NOMO-1 treated with dmso at 0.1 percent for 144 hours (cell line): ENCODE results near the gene EPB42.

Experiments
- DNase-seq: peaks from one replicate; lab custom pipeline; 2025; ENCODE audit not compliant: unreplicated experiment; lab: John Stamatoyannopoulos, UW

The EPB42 gene

GRCh38 chr15:43220991-43221403 lies at the start of gene EPB42:
EPB42 (minus strand) TSS chr15:43221018; CDS start chr15:43220825, 193 bp downstream.
- DNase-seq, result no peak

GRCh38 chr15:43270113-43270665 lies 49.4 kb upstream of the EPB42 start:
- DNase-seq, result no peak

- peak; percentile 39 for DNase-seq
These were observed 47.6 kb upstream of the EPB42 start for GRCh38 chr15:43268111-43269105.

DNA sequence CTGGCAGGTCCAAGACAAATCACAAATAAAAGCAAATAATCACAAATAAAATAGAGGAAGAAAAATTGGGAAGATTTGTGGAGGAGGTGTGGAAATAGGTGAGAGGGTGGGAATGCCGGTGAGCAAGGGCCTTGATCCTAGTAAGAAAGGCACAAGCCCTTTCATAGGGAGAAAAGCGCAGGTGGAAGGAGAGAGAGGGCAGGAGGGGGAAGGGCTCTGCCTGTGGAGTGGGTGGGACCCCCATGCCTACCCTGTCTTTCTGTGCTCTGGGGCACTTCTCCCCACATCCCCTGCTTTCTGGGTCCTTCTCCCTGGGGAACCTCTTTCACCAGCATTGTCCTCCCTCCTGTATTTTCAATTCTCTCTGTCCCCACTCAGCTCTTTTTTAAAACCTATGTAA lies 46.6 kb upstream of the EPB42 start:
- DNase-seq, result no peak

- DNase-seq, result no peak
These were observed 46.0 kb upstream of the EPB42 start, which contains the start of gene TGM5 for GRCh38 chr15:43266834-43267233. TGM5 (minus strand) TSS chr15:43266928; CDS start chr15:43266849, 79 bp downstream.

DNA sequence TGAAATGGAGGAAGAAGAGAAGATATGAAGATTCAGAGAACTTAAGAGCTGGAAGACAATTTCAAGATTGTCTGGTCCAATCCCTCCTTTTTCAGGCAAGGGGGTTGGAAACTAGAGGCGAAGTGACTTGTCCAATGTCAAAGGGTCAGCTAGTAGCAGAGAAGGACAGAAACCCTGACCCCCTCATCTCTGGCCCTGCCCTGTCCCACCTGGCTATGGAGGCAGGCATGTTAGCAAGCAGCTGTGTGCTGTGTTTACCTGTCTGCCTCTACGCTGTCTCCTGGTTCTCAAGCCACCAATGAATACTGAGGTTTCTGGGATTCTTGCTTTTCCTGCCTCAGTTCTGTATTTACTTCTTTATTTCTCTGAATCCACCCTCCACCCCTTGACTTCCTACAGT lies 45.6 kb upstream of the EPB42 start:
- no peak for DNase-seq

GRCh38 chr15:43260011-43260615 lies 39.3 kb upstream of the EPB42 start:
- no peak for DNase-seq

DNA sequence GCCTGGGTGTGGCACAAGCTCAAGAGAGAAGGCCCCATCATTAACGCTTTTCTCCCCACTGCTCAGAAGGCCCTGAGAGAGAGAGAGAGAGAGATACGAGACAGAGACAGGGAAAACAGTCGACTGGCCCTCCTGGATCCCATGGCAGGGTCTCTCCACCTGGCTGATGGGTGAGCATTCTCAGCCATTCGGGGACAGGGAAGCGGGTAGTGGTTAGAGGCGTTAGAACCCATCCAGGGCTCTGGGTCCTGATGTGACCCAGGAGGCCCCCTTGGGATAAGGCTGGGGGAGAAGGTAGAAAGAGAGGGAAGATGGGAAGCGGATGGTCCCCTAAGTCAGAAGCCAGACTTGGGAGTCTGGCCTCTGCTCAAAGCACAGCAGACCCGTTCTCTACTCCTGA lies 38.0 kb upstream of the EPB42 start:
- DNase-seq, result no peak

DNA sequence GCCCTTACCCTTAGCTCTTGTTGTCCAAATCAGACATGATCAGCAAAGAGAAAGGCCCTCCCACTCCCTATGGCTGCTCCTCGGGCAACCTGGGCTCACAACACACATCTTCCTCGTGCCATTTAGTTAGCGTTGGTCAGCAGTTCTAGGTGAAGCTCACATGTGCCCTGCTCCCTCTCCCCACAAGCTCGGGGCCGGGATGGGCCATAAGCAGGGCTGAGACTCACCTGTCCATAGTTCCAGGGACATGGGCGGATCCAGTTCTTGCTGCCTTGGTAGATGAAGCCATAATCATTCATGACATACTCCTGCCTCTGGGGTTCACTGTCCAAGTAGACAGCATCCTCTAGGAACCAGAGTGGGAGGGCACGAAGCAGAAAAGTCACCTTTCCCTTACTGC lies 35.5 kb upstream of the EPB42 start:
- no peak for DNase-seq

DNA sequence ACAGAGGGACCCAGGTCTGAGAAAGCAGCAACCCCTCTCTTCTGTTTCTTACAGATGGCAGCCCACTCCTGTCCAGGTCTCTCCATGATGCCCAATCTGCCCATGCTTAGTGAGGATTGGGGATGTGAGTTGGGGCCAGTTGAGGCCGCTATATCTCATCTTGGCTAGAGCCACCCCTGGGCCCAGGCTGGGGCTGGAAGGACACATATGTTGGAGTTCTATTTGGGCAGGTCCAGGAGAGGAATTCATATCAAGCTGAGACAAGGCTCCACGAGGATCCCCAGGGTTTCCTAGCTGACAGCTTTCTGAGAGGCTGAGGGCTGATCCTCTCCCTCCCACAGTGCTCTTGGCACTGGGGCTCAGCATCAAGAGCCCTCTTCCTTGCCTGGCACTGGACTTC lies 34.6 kb upstream of the EPB42 start:
- DNase-seq, result no peak

DNA sequence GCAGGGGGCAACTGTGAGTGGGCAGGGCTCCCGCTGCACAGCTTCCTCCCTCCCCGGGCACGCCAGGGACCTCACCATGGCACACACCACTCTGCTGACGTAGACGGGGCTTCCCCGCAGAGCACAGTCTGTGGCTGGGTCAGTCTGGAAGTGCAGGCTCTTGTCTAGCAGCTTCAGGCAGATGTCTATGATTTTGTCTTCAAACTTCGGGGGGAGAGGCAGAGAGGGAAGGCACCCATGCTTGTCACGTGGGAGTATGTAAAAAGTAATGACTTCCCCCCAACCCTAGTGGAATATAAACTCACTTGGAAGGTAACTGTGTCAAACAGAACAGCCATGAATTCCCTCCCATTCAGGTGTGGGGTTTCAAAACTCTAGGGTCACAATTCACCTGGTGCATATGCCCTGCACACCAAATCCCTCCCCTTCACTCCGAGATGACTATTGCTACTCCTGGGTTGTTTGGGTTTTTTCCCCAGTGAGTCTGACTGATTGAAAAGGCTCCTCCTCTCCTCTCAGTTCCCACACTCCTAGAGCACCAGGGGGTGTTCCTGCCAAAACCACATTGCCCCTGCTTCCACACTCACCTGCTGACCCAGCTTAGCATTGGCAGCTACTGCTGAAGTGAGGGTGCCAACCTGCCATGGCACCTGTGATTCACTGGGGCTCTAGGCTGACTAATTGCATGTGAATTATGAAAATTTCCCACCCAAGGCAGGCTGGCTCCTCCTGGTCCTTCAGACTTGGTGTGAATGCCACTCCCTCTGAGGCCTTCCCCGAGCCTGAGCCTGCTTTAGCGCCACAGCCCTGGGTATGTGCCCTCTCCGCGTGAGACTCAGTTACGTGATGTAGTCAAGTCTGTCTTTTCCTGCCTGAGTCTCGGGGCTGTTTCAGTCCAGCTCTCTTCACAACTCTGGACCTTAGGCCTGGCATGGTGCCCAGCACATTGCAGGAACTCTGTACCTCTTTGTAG lies 32.9 kb upstream of the EPB42 start:
- DNase-seq, result no peak

- no peak for DNase-seq
These were observed 31.0 kb upstream of the EPB42 start for GRCh38 chr15:43251871-43252250.

DNA sequence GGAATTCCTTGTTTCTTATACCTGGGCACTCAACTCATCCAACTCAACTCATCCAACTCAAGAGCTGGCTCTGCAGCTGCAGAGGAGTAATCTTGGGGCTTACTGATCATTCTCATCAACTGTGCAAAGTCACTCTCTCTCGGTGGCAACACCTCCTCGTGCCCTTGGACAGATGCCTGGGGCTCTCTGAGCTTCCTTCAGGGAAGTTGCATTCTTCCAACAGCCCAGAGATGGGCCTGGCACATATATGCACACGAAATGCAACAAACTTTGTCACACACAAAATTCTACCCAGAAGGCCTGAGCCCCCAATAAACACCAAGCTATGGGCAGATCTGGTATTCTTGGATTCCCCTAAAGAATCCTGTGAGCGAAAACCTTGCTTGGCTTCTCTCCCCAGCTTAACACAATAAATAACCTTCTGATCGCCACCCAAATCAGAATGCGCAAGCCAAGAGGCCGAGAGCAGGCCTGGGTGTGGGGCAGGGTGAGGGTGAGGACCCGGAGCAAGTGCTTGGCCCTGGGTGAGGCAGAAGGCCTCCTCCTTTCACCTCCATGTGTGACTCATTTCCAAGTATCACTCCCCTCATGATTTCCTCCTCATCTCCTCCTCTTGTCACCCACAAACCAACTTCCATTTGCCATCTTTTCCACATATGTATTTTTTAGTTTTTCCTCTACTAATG lies 30.5 kb upstream of the EPB42 start:
- DNase-seq, result no peak

- DNase-seq, result no peak
These were observed 30.0 kb upstream of the EPB42 start for GRCh38 chr15:43250785-43251184.

GRCh38 chr15:43249699-43250203 lies 28.9 kb upstream of the EPB42 start:
- peak; percentile 96 for DNase-seq

DNA sequence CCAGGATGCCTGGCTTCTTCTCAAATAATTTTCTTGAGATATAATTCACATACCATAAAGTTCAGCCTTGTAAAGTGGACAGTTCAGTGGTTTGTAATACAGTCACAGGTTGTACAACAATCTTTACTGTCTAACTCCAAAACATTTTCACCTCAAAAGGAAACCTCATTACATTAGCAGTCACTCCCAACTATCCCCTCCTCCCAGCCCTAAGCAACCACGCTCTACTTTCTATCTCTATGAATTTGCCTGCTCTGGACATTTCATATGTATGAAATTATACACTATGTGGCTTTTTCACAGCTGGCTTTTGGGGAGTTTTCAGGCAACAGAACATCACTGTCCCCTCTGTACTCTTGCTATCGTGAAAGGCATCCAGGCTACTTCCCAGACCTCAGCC lies 28.4 kb upstream of the EPB42 start:
- DNase-seq, result no peak

- peak; percentile 31 for DNase-seq
These were observed 25.5 kb upstream of the EPB42 start for GRCh38 chr15:43246261-43246774.

DNA sequence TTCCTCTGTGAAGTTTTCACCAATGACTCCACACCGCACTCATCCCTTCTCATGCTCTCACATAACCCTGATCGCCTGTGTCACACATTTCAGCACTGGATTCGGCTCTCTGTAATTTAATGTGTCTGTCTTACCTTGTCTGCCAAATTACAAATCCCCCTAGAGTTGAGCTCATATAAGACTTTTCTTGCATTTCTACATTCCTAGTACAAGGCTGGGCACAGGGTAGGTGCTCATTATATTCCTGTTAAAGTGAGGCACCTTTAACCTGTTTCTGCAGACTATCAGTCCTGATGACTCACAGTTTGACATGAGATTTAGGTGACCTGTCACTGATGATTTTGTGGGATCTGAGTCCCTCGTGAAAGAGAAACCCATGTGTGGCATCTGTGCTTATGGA lies 23.3 kb upstream of the EPB42 start:
- no peak for DNase-seq

- no peak for DNase-seq
These were observed 22.3 kb upstream of the EPB42 start for GRCh38 chr15:43243020-43243645.
